ENCODE results near the gene HHATL.

HHATL gene

GRCh38 chr3:42711491-42712343 is 9.1 kb upstream of the HHATL start:
- no peak for DNase-seq

- no peak for DNase-seq
These were observed 7.9 kb upstream of the HHATL start for GRCh38 chr3:42710323-42711021.

- no peak for DNase-seq
These were observed 7.0 kb upstream of the HHATL start for GRCh38 chr3:42709621-42710020.

GRCh38 chr3:42708611-42709151 is 6.1 kb upstream of the HHATL start:
- DNase-seq, result no peak

- DNase-seq, result no peak
These were observed 5.2 kb upstream of the HHATL start for GRCh38 chr3:42707620-42708355.

- DNase-seq, result no peak
These were observed 4.4 kb upstream of the HHATL start for GRCh38 chr3:42706721-42707619.

GRCh38 chr3:42705962-42706585 is 3.5 kb upstream of the HHATL start:
- DNase-seq, result no peak

GRCh38 chr3:42705058-42705767 is 2.6 kb upstream of the HHATL start:
- no peak for DNase-seq

GRCh38 chr3:42704136-42704841 is 1.7 kb upstream of the HHATL start:
- DNase-seq, result no peak

GRCh38 chr3:42703695-42704025 is 1.1 kb upstream of the HHATL start:
- no peak for DNase-seq

- no peak for DNase-seq
These were observed 540 bp upstream of the HHATL start for GRCh38 chr3:42702982-42703694.

GRCh38 chr3:42701371-42702065 is 1.1 kb downstream of the HHATL start:
- DNase-seq, result peak; percentile 56

GRCh38 chr3:42700366-42701288 is 2.0 kb downstream of the HHATL start:
- DNase-seq, result no peak

- no peak for DNase-seq
These were observed 3.1 kb downstream of the HHATL start for GRCh38 chr3:42699511-42699971.

GRCh38 chr3:42698911-42699230 is 3.7 kb downstream of the HHATL start:
- DNase-seq, result peak; percentile 4

- no peak for DNase-seq
These were observed 4.2 kb downstream of the HHATL start for GRCh38 chr3:42698216-42698910.

GRCh38 chr3:42697289-42698051 is 5.1 kb downstream of the HHATL start:
- no peak for DNase-seq
